ENCODE data around the gene RELN. TPM values are rescaled to one million over a fixed set of nuclear protein-coding genes. Genes with fewer than 3 reads are reported as not detected.

The RELN gene
- total and polyA plus RNA-seq, 2 donors (not counting 1 experiment from before 2014, with no cell fraction given): 0.33 to 31.8 TPM

DNA sequence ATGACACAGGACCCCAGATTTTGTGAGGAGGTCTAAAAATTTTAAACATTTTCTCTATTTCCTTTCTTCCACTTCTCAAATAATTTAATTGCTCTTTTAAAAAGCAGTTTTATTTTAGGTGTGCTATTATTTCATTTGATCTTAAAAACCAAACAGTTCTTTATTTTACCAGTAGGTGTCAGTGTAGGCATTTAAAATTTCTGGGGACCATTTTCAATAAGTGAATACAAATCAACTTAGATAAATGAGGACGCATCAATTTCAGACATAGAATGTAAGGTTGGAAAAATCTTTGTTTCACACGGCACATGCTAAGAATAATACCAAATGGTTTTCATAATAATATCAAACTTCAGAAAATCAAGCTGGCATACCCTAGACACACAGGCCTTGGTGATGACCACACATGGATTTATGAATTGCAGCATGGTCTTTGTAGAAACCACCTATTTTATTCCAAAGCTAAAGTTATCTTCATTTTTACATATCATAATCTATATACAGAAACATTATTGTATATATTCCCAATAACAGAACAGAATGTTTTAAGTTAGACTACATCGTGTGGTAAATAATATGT, 415.9 kb downstream of the RELN start:
- Histone ChIP-seq H3K4me3 (replicated peaks in 1 of 4; ENCODE audit: control extremely low read depth in 1 of 4, insufficient read depth in 1 of 4, low read depth in 3 of 4, low read length in 4 of 4) (no peak overlapping the region), H3K27me3 (ENCODE audit: control insufficient read depth, insufficient read depth, low read length) (no peaks in the 10 kb centered on the region), H3K9me3 (ENCODE audit: control insufficient read depth, insufficient read depth, low read depth, low read length) (no peaks in the 10 kb centered on the region), H3K9ac (ENCODE audit: insufficient read depth, low read length) (no peak overlapping the region), H3K27ac (ENCODE audit: insufficient read depth, low read length) (no peak overlapping the region), H3K79me2 (ENCODE audit: control insufficient read depth, insufficient read depth, low read length) (no peaks in the 10 kb centered on the region), H2AFZ (ENCODE audit: low read length) (no peak overlapping the region), H4K20me1 (ENCODE audit: control insufficient read depth, extremely low read depth, insufficient read depth, low read length) (no peaks in the 10 kb centered on the region), H3K4me2 (ENCODE audit: extremely low read depth, insufficient read depth, low read length) (no peak overlapping the region), H3K36me3 (ENCODE audit: control insufficient read depth, insufficient read depth, low read length) (no peaks in the 10 kb centered on the region), H3K4me1 (ENCODE audit: control insufficient read depth, extremely low read depth, insufficient read depth, low read length) (no peaks in the 10 kb centered on the region)
- peak; percentile 35 to 65 for DNase-seq (ENCODE audit: low read depth in 2 of 2)
- TF ChIP-seq, protein P1, sequence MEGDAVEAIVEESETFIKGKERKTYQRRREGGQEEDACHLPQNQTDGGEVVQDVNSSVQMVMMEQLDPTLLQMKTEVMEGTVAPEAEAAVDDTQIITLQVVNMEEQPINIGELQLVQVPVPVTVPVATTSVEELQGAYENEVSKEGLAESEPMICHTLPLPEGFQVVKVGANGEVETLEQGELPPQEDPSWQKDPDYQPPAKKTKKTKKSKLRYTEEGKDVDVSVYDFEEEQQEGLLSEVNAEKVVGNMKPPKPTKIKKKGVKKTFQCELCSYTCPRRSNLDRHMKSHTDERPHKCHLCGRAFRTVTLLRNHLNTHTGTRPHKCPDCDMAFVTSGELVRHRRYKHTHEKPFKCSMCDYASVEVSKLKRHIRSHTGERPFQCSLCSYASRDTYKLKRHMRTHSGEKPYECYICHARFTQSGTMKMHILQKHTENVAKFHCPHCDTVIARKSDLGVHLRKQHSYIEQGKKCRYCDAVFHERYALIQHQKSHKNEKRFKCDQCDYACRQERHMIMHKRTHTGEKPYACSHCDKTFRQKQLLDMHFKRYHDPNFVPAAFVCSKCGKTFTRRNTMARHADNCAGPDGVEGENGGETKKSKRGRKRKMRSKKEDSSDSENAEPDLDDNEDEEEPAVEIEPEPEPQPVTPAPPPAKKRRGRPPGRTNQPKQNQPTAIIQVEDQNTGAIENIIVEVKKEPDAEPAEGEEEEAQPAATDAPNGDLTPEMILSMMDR (conservative IDR thresholded peaks at IDR 0.05 in 1 of 2, IDR thresholded peaks at IDR 0.05 in 1 of 2; ENCODE audit: low read depth in 1 of 2, low read length in 2 of 2): peak; percentile 2 to 32
- no peak for TF ChIP-seq EZH2 (IDR thresholded peaks at IDR 0.05; ENCODE audit: low read length, missing control alignments)

DNA sequence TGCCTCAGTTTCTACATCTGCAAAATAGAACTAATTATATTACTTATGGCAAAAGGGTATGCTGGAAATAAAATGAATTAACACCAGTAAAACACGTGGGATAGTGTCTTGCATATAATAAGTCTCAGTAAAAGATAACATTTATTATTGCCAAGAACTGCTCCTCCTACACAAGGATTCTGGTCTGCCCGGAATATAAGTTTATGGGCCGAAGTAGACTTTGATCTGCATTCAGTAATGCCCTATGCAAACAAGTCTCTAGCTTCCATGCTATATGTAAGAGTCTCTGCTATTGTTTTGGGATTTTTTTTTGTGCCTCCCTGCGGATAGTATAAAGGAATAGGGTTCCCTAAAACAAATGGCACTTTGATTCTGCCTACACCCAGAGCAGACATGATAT, 417.9 kb downstream of the RELN start:
- no peak overlapping the region for H3K4me2 ChIP-seq (ENCODE audit: extremely low read depth, insufficient read depth, low read length)
- no peaks in the 10 kb centered on the region for H3K9me3 ChIP-seq (ENCODE audit: control insufficient read depth, insufficient read depth, low read depth, low read length)
- no peaks in the 10 kb centered on the region for H3K79me2 ChIP-seq (ENCODE audit: control insufficient read depth, insufficient read depth, low read length)
- no peak overlapping the region for H2AFZ ChIP-seq (ENCODE audit: low read length)
- H4K20me1 ChIP-seq (ENCODE audit: control insufficient read depth, extremely low read depth, insufficient read depth, low read length): no peaks in the 10 kb centered on the region
- no peaks in the 10 kb centered on the region for H3K4me1 ChIP-seq (ENCODE audit: control insufficient read depth, extremely low read depth, insufficient read depth, low read length)
- H3K36me3 ChIP-seq (ENCODE audit: control insufficient read depth, insufficient read depth, low read length): no peaks in the 10 kb centered on the region
- H3K9ac ChIP-seq (ENCODE audit: insufficient read depth, low read length): no peak overlapping the region
- DNase-seq (ENCODE audit: low read depth in 2 of 2): no peak
- H3K27ac ChIP-seq (ENCODE audit: insufficient read depth, low read length): no peak overlapping the region
- no peak overlapping the region for H3K4me3 ChIP-seq (replicated peaks in 1 of 4; ENCODE audit: control extremely low read depth in 1 of 4, insufficient read depth in 1 of 4, low read depth in 3 of 4, low read length in 4 of 4)
- no peak for TF ChIP-seq EZH2 (IDR thresholded peaks at IDR 0.05; ENCODE audit: low read length, missing control alignments)
- TF ChIP-seq, protein P1 (conservative IDR thresholded peaks at IDR 0.05 in 1 of 2, IDR thresholded peaks at IDR 0.05 in 1 of 2; ENCODE audit: low read depth in 1 of 2, low read length in 2 of 2): no peak
- no peaks in the 10 kb centered on the region for H3K27me3 ChIP-seq (ENCODE audit: control insufficient read depth, insufficient read depth, low read length)

DNA sequence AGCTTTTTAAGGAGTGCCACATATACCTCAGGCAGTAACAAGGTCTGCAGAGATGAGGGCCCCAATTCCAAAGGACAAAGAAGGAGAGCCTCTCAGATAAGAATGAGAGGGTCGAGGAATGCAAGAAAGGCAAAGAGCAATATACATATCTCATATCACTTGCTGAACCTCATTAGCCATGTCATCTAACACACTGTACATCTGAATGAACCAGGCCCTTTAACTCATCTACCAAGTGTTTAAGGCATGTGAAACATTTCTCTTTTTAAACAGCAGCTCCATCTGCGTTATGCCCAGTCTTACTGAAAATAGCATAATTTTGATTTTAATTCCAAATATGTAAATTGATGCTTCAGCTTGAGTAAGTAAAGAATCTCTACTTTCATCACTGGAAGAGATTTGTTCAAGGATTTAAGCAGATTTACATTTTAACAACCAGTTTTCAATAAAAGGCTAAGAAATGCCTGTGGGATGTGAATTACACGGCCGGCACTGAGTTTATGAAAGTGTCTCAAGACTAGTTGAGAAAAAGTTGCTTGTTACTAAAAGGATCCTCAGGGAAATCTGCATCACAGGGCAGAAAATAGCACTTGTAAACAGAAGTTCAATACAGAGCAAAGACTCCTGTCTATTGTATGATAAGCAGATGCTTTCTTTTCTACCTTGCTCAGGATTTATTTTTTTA, 419.7 kb downstream of the RELN start:
- H3K27me3 ChIP-seq (ENCODE audit: control insufficient read depth, insufficient read depth, low read length): no peaks in the 10 kb centered on the region
- no peak overlapping the region for H3K9ac ChIP-seq (ENCODE audit: insufficient read depth, low read length)
- no peak overlapping the region for H2AFZ ChIP-seq (ENCODE audit: low read length)
- TF ChIP-seq, protein P1 (conservative IDR thresholded peaks at IDR 0.05 in 1 of 2, IDR thresholded peaks at IDR 0.05 in 1 of 2; ENCODE audit: low read depth in 1 of 2, low read length in 2 of 2): no peak
- TF ChIP-seq EZH2 (IDR thresholded peaks at IDR 0.05; ENCODE audit: low read length, missing control alignments): no peak
- no peaks in the 10 kb centered on the region for H3K4me1 ChIP-seq (ENCODE audit: control insufficient read depth, extremely low read depth, insufficient read depth, low read length)
- no peak overlapping the region for H3K4me2 ChIP-seq (ENCODE audit: extremely low read depth, insufficient read depth, low read length)
- no peak overlapping the region for H3K4me3 ChIP-seq (replicated peaks in 1 of 4; ENCODE audit: control extremely low read depth in 1 of 4, insufficient read depth in 1 of 4, low read depth in 3 of 4, low read length in 4 of 4)
- H3K79me2 ChIP-seq (ENCODE audit: control insufficient read depth, insufficient read depth, low read length): no peaks in the 10 kb centered on the region
- H3K9me3 ChIP-seq (ENCODE audit: control insufficient read depth, insufficient read depth, low read depth, low read length): no peaks in the 10 kb centered on the region
- H4K20me1 ChIP-seq (ENCODE audit: control insufficient read depth, extremely low read depth, insufficient read depth, low read length): no peaks in the 10 kb centered on the region
- H3K27ac ChIP-seq (ENCODE audit: insufficient read depth, low read length): no peak overlapping the region
- H3K36me3 ChIP-seq (ENCODE audit: control insufficient read depth, insufficient read depth, low read length): no peaks in the 10 kb centered on the region
- DNase-seq (ENCODE audit: low read depth in 2 of 2): peak in 1 of 2 donors; percentile 5

Data from fibroblast of lung (primary cell).